Measurements from ENCODE around the gene VSIG1.
A peak's percentile ranks its signal among the peaks of the same experiment; 100 is the strongest.

The VSIG1 gene

DNA sequence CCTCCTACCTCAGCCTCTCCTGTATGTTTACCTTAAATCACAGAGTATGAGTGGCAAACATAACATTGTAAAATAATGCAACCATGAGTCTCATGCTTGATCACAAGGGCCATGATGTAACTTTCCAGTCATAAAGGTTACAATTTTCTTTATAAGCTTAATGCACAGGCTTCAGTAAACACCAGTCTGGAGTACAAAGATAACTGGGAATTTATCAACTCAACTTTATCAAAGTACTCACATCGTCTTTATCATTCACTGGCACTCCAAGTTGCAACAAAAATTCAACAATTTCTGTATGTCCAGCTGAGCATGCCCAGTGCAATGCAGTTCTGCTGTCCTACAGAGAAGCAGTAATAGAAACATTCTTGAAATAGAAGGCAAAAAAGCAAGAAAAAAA, 43.6 kb downstream of the VSIG1 start:
- TF ChIP-seq, protein P1, sequence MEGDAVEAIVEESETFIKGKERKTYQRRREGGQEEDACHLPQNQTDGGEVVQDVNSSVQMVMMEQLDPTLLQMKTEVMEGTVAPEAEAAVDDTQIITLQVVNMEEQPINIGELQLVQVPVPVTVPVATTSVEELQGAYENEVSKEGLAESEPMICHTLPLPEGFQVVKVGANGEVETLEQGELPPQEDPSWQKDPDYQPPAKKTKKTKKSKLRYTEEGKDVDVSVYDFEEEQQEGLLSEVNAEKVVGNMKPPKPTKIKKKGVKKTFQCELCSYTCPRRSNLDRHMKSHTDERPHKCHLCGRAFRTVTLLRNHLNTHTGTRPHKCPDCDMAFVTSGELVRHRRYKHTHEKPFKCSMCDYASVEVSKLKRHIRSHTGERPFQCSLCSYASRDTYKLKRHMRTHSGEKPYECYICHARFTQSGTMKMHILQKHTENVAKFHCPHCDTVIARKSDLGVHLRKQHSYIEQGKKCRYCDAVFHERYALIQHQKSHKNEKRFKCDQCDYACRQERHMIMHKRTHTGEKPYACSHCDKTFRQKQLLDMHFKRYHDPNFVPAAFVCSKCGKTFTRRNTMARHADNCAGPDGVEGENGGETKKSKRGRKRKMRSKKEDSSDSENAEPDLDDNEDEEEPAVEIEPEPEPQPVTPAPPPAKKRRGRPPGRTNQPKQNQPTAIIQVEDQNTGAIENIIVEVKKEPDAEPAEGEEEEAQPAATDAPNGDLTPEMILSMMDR (IDR thresholded peaks at IDR 0.05; ENCODE audit: insufficient read depth, low read length, poor library complexity, severe bottlenecking): no peak
- TF ChIP-seq EZH2phosphoT487 (conservative IDR thresholded peaks at IDR 0.05; ENCODE audit: low read length): no peak
- Histone ChIP-seq H3K27me3 (ENCODE audit: low read length) (no peaks in the 10 kb centered on the region), H3K4me2 (ENCODE audit: low read depth, low read length, poor library complexity, severe bottlenecking) (no peak overlapping the region), H4K20me1 (ENCODE audit: low read depth, low read length) (no peaks in the 10 kb centered on the region), H3K36me3 (ENCODE audit: low read length) (no peaks in the 10 kb centered on the region), H3K4me3 (ENCODE audit: insufficient read depth, low read length, poor library complexity, severe bottlenecking) (no peak overlapping the region), H3K9me2 (replicated peaks; ENCODE audit: insufficient read depth, low read length) (no peaks in the 10 kb centered on the region), H3K9me3 (ENCODE audit: insufficient read depth, low read length) (no peaks in the 10 kb centered on the region), H3K9ac (ENCODE audit: low read length) (no peak overlapping the region), H3F3A (ENCODE audit: insufficient read depth) (no peaks in the 10 kb centered on the region), H3K79me2 (ENCODE audit: insufficient read depth, low read length) (peaks cover 20% of the 10 kb centered on the region), H3K27ac (ENCODE audit: low read depth, low read length) (no peak overlapping the region), H2AFZ (ENCODE audit: low read depth, low read length, severe bottlenecking) (no peak overlapping the region)

DNA sequence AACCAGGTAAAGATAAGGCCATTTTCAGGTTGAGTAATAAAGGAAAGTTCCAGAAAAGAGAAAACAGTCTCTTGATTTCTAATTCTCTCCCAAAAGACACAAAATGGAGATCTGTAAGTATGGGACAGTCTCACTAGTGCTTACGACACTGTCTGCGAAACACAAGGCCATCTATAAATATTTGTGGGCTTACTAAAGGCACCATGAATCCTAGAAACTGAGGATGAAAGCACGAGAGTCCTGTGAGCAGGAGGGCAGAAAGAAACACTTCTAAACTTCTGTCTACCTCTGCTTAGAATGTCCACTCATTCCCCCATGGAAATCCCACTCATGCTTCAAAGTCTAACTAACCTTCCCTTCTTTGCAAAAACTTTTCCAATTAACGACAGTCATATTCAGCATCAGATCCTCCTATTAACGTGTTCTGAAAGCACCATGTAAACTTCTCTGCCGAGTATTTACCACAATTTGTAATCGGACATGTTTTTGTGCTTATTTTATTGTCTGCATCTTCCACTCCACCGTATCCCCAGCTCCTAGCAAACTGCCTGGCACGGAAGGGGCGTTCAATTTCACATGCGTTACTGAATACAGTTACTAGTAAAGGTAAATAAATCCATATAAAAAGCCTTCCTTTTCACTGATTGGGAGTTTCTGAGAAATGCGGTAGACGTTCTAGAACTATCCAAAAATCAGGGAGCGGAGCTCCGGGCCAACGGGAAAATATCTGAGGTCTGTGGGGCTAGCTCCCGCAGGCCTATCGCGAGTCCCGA, 45.8 kb downstream of the VSIG1 start:
- no peaks in the 10 kb centered on the region for H3K36me3 ChIP-seq (ENCODE audit: low read length)
- H3K4me3 ChIP-seq (ENCODE audit: insufficient read depth, low read length, poor library complexity, severe bottlenecking): peak overlapping the region; percentile 87
- peak overlapping the region; percentile 91 for H3K4me2 ChIP-seq (ENCODE audit: low read depth, low read length, poor library complexity, severe bottlenecking)
- no peaks in the 10 kb centered on the region for H3K9me2 ChIP-seq (replicated peaks; ENCODE audit: insufficient read depth, low read length)
- H3K27me3 ChIP-seq (ENCODE audit: low read length): no peaks in the 10 kb centered on the region
- H2AFZ ChIP-seq (ENCODE audit: low read depth, low read length, severe bottlenecking): peak overlapping the region; percentile 48
- no peaks in the 10 kb centered on the region for H3F3A ChIP-seq (ENCODE audit: insufficient read depth)
- H3K9me3 ChIP-seq (ENCODE audit: insufficient read depth, low read length): no peaks in the 10 kb centered on the region
- H3K79me2 ChIP-seq (ENCODE audit: insufficient read depth, low read length): peaks cover 20% of the 10 kb centered on the region
- H3K9ac ChIP-seq (ENCODE audit: low read length): peak overlapping the region; percentile 75
- H3K27ac ChIP-seq (ENCODE audit: low read depth, low read length): peak overlapping the region; percentile 55
- no peaks in the 10 kb centered on the region for H4K20me1 ChIP-seq (ENCODE audit: low read depth, low read length)
- no peak for TF ChIP-seq EZH2phosphoT487 (conservative IDR thresholded peaks at IDR 0.05; ENCODE audit: low read length)
- TF ChIP-seq, protein P1 (IDR thresholded peaks at IDR 0.05; ENCODE audit: insufficient read depth, low read length, poor library complexity, severe bottlenecking): no peak

DNA sequence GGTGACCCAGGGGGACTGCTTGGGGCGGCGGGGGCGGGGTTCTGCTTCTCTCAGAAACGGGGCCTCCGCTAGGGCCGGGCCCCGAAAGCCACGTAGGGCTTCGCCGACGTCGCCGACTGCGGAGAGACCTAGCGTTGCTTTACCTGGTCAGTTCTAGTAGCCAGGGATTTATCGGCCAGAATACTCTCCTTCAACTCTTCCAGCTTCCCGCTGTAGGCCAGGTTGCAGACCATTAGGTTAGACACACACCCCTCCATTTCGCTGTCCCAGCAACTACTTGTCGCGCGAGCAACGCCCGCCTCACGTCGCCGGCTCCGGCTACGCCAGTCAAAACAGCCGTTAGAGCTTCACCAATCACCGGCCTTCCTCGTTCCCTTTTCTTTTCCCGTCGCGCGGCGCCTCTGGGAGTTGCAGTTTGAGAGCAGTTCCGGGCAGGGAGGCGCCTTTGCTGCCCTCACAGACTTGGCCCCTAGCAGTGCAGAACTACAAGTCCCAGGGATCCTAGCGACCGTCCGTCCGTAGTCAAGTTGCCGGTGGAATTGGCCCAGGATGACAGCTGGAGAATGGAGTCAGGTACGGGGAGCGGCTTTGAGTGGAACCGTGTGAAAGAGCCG, 46.5 kb downstream of the VSIG1 start, which contains the start of the genes ATG4A and PSMD10:
Gene ATG4A, plus strand, starts transcription at position 515 of the 614 bp plus-strand sequence. Its CDS starts 49 bp downstream, at position 564.
Gene PSMD10, minus strand, starts transcription at position 279 of the 614 bp plus-strand sequence. Its CDS starts 22 bp downstream, at position 257.
- Histone ChIP-seq H3K9ac (ENCODE audit: low read length) (peak within 1 kb of the TSS; percentile 75), H3K36me3 (ENCODE audit: low read length) (no peaks in the 10 kb centered on the region), H4K20me1 (ENCODE audit: low read depth, low read length) (no peaks in the 10 kb centered on the region), H3K79me2 (ENCODE audit: insufficient read depth, low read length) (peaks cover 20% of the 10 kb centered on the region), H3K9me3 (ENCODE audit: insufficient read depth, low read length) (no peaks in the 10 kb centered on the region), H3K4me2 (ENCODE audit: low read depth, low read length, poor library complexity, severe bottlenecking) (peak within 1 kb of the TSS; percentile 91), H3K9me2 (replicated peaks; ENCODE audit: insufficient read depth, low read length) (no peaks in the 10 kb centered on the region), H2AFZ (ENCODE audit: low read depth, low read length, severe bottlenecking) (peak within 1 kb of the TSS; percentile 87), H3F3A (ENCODE audit: insufficient read depth) (no peaks in the 10 kb centered on the region), H3K4me3 (ENCODE audit: insufficient read depth, low read length, poor library complexity, severe bottlenecking) (peak within 1 kb of the TSS; percentile 87), H3K27ac (ENCODE audit: low read depth, low read length) (peak within 1 kb of the TSS; percentile 55), H3K27me3 (ENCODE audit: low read length) (no peaks in the 10 kb centered on the region)
- TF ChIP-seq EZH2phosphoT487 (conservative IDR thresholded peaks at IDR 0.05; ENCODE audit: low read length): no peak
- TF ChIP-seq, protein P1 (IDR thresholded peaks at IDR 0.05; ENCODE audit: insufficient read depth, low read length, poor library complexity, severe bottlenecking): no peak
